ENCODE data around the gene EFNA5. TPM values are rescaled to one million over a fixed set of nuclear protein-coding genes. Genes with fewer than 3 reads are reported as not detected.

Gene EFNA5
- total RNA-seq, 1 experiment from 2014 or later: 0.22 TPM

GRCh38 chr5:107508097-107508496 lies 162.6 kb downstream of the EFNA5 start:
- ChIA-PET RAD21 (ENCODE audit: low non-redundant PET in 1 of 2, low total read pairs in 2 of 2, uncharacterized antibody in 2 of 2, unreplicated experiment in 2 of 2) (no interaction called here), POLR2A (no interaction called here), CTCF (no interaction called here)
- Histone ChIP-seq H3K27me3 (ENCODE audit: insufficient read depth, low read length) (no peaks in the 10 kb centered on the region), H3K27ac (ENCODE audit: low read depth, low read length) (no peak overlapping the region), H2AFZ (ENCODE audit: low read depth, low read length, poor library complexity, severe bottlenecking) (no peak overlapping the region), H3K4me3 (replicated peaks in 1 of 2; ENCODE audit: low read depth in 1 of 2, low read length in 2 of 2) (no peak overlapping the region), H3K9me2 (ENCODE audit: insufficient read depth) (no peaks in the 10 kb centered on the region), H3K79me2 (ENCODE audit: insufficient read depth, low read length) (no peaks in the 10 kb centered on the region), H3K9ac (ENCODE audit: low read length) (no peak overlapping the region), H3K36me3 (ENCODE audit: control insufficient read depth in 1 of 2, insufficient read depth in 2 of 2, low read length in 2 of 2) (no peaks in the 10 kb centered on the region), H3K4me2 (ENCODE audit: low read length) (no peak overlapping the region), H3K4me1 (ENCODE audit: control insufficient read depth in 1 of 2, insufficient read depth in 2 of 2, low read length in 2 of 2) (no peaks in the 10 kb centered on the region), H3K9me3 (ENCODE audit: control insufficient read depth in 1 of 2, insufficient read depth in 1 of 2, low read depth in 1 of 2, low read length in 2 of 2) (no peaks in the 10 kb centered on the region), H4K20me1 (ENCODE audit: insufficient read depth) (no peaks in the 10 kb centered on the region)
- no peak for ATAC-seq
- intact Hi-C loops (cut with micrococcal nuclease): no loop called here
- BruUV-seq (replicated peaks): no TSS peak
- TF ChIP-seq POLR2A (IDR thresholded peaks at IDR 0.05; ENCODE audit: borderline replicate concordance, extremely low read depth, insufficient read depth, insufficient read length) (no peak), REST (IDR thresholded peaks at IDR 0.05; ENCODE audit: low read depth) (no peak), CEBPB (IDR thresholded peaks at IDR 0.05; ENCODE audit: low read depth) (no peak), TCF7L2 (IDR thresholded peaks at IDR 0.05; ENCODE audit: borderline replicate concordance, extremely low read depth, insufficient read depth, insufficient read length) (no peak), YY1 (IDR thresholded peaks at IDR 0.05; ENCODE audit: extremely low read depth, insufficient replicate concordance, low read depth, low read length) (no peak), POLR2AphosphoS5 (IDR thresholded peaks at IDR 0.05; ENCODE audit: low read depth, low read length) (no peak), FOSL1 (IDR thresholded peaks at IDR 0.05; ENCODE audit: low read depth) (no peak), CBX3 (IDR thresholded peaks at IDR 0.05; ENCODE audit: low read depth) (no peak), EZH2phosphoT487 (IDR thresholded peaks at IDR 0.05; ENCODE audit: borderline replicate concordance) (no peak), EZH2 (IDR thresholded peaks at IDR 0.05) (no peak), EGR1 (IDR thresholded peaks at IDR 0.05; ENCODE audit: low read depth) (no peak), ELF1 (IDR thresholded peaks at IDR 0.05; ENCODE audit: borderline replicate concordance, low read depth) (no peak)
- DNase-seq (ENCODE audit: low read depth, low spot score): no peak
